Right renal pelvis (tissue), 4 donors: ENCODE data around the gene ATG10. TPM values are rescaled to one million over a fixed set of nuclear protein-coding genes. Genes with fewer than 3 reads are reported as not detected.
"Not testable (repeated sequence)": the region's sequence is repeated elsewhere in the genome, so short reads cannot be mapped to it uniquely, and the experiment has no call there.

ENCODE experiments used
- DNase-seq, 4 donors: peaks; one replicate each; pipeline ENCODE4 v3.0.0-alpha.2; 2013; ENCODE audit warnings: low read depth in 4 of 4, low spot score in 3 of 4, missing footprints in 1 of 4
- polyA plus RNA-seq, 4 donors: library from polyadenylated mRNA; unstranded; fragments of 120-200 nt; gene quantifications; one replicate each; pipeline ENCODE4 v1.2.1, GENCODE V29; 2013; ENCODE audit not compliant: insufficient read length in 4 of 4

The ATG10 gene
- polyA plus RNA-seq, 4 donors: 11.2 to 17.1 (median 12.7) TPM

DNA sequence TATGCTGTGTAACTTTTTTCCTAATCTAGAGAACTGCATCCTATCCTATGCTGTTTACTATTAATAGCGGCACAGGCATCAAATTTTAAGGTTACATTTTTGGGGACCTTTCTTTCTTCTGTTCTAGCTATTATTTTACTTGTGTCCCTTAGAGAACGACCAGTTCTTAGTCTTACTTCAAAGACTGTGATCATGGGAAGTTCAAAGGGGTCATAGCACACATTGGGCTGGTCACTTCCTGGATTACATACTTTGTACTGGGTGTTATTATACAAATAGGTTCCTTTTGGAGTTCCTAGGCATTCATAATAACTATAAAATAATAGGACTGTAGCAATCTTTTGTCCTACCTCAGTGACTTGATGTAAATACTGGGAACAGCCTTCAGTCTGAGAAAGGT, 297.5 kb downstream of the ATG10 start:
- not testable (repeated sequence) for DNase-seq

DNA sequence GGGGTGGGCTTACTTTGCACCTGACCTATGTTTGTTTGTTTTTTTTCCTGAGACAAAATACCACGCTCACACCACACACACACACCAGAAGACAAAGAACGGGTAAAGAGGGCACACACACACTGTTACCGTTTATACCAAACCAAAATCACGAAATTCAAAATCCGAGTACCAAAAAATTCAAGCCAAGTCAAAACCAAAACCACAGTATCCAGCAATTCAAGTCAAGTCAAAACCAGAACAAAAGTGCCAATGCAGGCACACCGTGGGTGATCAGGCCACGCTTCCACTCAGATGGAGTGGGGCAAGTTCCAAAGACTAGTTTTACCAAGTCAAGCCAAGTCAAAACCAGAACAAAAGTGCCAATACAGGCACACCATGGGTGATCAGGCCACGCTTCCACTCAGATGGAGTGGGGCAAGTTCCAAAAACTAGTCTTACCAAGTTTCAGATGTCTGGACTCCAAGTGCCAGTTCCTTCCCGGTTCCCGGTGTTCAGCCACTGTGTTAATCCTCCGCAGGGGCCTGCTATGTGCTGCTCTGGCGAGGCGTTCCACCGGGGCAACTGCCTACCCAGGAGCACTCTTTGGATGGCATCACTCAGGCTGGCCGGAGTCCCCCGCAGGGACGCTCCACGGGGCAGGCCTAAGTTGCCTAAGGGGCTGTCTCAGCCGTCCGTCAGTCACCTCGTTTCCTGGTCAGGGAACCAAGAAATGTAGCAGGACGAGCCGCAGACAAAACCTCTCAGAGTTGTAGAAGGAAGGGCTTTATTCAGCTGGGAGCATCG, 300.9 kb downstream of the ATG10 start:
- not testable (repeated sequence) for DNase-seq

DNA sequence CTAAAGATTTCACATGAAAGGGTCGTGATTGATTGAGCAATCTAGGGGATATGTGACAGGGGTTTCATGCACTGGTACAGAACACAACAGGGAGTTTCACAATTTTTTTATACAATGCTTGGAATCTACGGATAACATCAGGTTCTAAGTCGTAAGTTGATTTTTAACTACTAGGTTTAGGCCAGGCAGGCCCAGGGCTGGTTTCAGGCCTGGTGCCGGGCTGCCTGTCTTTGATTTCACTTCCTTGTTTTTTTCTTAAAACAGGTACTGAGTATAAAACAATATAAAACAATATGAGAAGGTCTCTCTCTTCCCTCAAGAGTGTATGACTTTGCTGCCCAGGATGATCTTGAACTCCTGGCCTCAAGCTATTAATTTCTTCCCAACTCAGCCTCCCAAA, 301.6 kb downstream of the ATG10 start:
- not testable (repeated sequence) for DNase-seq

DNA sequence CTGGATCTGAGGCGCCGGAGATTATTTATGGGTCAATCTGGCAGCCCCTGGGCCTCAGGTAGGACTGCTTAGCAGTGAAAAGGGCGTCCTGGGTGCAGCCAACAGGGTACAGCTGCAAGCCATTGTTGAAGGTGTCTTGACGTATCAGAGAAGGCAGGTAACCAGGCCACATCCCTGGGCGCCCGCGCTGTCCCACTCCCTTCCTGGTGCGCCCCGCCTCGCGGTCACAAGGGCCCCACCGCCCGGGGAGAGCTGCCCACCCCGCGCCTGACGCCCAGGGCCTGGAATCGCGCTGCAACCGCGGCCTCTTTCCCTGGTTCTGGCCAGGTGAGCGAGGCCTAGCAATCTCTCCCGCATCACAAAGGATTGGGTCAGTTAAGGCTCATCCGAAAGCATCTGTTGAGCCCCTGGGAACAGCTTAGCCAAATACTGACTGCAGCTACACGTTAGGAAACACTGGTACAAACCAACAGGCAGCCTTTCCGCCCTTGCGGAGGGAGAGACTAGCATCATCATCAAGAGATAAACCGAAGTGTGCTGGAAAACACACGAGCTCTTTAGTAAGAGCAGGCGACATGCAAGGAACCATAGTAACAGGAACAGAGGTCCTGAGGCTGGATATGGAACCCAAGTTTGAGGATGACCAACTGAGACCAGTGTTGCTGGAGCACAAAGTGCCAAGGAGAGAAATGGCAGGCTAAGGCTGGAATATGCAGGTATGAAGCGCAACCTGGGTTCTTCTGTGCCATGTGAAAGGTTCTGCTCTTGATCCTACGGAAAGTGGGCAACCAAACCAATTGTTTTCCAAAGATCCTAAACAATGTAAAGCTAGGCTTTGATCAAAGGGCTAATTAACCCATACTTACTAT, 302.8 kb downstream of the ATG10 start:
- no peak for DNase-seq

DNA sequence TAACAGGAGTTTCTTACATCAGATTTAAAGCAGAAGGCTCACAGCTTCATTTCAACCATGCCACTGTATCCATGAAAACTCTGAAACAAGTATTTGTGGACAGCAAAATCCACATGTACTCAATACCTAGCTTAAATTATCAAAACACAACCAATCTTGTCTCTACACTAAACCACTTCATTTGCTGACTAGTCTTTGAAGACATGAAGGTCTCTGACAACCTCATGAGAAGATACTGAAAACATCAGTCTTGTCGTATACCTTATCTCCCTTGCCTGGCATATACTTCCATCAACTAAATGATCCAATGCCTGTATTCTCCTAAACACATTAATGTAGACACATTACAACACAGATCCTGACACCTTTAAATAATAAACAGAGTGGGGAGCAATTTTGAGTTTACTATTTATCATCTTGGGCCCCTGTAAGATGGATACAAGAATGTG, 303.4 kb downstream of the ATG10 start:
- DNase-seq: no peak

DNA sequence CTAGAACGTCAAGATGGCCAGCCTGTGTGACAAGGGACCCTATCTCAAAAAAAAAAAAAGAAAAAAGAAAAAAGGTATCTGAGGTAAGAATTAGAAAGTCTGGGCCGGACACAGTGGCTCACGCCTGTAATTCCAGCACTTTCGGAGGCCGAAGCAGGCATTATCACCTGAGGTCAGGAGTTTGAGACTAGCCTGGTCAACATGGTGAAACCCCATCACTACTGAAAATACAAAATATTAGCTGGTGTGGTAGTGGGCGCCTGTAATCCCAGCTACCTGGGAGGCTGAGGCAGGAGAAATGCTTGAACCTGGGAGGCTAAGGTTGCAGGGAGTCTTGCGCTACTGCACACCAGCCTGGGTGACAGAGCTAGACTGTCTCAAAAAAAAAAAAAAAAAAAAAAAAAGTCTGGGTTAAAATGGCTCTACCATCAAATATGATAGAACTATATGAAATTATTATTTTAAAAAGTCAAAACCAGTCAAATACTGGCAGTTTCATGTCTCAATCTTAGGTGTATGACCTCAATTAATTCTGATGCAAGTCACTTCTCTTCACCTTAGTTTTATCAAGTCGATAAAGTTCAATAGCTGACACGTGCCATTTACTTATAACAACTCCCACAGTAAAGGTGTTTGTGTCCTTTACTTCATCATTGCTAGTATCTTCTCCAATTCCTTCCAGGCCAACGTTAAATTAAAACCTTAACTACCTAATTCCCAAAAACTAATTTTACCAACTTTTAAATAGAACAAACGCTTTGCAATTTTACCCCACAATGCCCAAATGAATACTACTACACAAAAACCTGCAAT, 305.2 kb downstream of the ATG10 start:
- no peak for DNase-seq

DNA sequence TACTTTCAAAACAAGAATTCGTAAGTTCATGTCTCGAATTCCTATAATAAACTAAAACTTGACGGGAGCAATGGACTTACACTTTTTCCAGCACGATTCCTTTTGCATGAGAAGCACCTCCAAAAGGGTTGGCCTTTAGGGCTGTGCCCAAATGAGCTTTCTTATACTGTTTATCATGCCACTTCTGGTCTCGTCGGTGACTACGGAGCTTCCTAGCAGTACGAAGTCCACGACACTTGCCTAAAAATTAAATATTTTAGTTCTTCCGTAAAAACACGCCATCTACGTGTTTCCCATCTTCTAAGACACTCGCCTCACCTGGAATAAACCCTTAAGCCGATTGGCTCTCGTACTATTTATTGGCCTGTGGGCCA, 305.8 kb downstream of the ATG10 start:
- DNase-seq: no peak

DNA sequence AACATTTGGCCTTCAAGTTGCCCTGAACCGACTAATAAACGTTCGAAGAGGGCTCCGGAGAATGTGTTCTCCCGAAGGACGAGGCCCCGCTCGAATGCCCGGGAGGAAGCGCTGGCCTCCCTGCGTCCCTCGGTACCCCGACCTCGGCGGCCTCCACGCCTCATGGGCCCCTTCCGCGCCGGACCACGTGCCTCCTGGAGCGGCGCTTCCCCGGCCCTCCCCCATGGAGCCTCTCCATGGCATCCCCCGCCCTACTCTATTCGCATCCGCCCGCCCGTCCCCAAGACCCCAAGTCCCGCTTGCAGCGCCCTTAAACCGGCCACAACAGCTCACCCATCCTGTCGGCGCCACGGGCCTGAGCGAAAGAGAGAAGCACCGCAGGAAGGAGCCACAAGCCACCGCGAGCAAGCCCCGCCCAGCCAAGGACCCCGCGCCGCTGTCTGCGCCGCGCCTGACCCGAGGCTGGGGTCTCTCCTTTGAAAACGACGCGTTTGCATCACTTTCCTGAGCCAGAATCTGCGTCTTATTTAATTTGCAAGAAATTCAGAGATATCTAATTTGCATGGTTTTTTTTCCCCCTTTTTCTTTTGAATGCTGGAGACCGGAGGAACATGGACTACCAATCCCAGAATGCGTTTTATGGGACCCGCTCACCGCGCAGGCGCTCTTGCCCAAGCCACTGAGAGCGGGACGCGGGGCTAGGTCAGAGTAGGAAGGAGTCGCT, 306.3 kb downstream of the ATG10 start, which contains the start of gene RPS23:
Gene RPS23 (minus strand): TSS at position 368 of the 724 bp plus-strand sequence. CDS start 31 bp downstream, at position 337.
- DNase-seq: peak; percentile 90 to 95 (median 90)

DNA sequence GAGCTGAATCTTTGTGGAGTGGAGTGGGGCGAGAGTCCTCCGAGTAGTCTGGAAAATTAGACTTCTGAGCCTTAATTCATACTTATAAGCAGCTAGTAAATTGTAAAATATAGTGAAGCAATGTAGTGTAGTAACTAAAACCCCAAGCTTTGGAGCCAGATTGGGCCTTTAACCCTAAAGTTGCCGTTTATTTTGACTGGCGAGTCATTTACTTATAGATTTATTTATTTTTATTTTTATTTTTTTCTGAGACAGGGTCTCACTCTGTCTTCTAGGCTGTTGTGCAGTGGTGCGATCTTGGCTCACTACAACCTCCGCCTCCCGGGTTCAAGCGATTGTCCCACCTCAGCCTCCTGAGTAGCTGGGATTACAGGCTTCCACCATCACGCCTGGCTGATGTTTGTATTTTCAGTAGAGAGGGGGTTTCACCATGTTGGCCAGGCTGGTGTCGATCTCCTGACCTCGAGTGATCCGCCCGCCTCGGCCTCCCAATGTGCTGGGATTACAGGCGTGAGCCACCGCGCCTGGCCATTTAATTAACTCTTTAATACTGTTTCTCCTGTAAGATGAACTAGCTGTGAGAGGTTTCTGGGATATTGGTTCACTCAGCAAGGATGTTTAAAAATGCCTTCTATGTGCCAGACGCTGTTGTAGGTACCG, 307.0 kb downstream of the ATG10 start:
- DNase-seq: no peak

DNA sequence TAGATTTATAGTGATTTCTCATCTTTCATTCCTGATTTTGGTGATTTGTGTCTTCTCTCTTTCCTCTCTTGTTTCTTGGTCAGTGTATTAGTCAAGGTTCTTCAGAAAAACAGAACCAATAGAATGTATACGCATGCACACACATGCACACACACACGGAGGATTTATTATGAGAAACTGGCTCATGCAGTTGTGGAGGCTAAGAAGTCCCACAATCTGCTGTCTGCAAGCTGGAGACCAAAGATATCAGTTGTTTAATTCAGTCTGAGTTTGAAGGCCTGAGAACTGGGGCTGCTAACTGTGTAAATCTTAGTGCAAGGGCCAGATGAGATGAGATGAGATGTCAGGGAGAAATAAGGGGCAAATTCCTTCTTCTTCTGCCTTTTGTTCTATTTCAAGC, 312.1 kb downstream of the ATG10 start:
- DNase-seq: no peak

DNA sequence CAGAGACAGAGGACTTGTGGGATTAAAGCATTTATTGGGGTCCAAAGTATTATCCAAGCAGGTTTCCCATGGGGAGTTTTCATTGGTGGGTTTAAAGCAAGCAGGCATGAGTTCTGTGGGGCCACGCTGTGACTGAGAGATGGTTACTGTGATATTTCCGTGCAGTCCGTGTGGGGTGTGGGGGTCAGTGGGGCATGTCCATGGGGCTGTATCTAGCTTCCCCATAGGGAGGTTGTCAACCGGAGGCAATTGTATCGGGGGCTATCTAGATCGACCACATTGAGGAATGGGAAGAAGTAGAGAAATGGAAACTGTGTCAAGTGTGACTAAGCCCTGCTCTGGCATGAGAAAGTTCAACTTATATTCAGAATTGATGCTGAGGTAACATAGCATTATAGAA, 313.4 kb downstream of the ATG10 start:
- no peak for DNase-seq

DNA sequence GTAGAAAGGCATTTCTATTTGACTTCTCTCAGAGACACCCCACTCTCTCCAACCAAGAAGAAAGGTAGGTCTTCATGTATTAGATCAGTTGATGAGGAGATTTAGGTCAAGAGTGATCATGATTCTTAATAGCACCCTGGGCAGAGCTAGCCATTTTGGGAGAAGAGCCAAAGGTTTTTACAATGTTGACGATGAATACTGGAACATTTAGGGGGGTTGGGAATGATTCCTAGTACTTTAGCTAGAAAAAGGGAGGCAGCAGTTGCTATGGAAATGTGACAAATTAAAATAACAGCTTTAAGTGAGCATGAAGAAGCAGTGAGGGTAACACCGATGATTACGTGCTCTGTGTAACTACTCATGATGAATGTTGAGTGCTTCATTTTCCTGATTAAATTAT, 315.8 kb downstream of the ATG10 start:
- DNase-seq: no peak

DNA sequence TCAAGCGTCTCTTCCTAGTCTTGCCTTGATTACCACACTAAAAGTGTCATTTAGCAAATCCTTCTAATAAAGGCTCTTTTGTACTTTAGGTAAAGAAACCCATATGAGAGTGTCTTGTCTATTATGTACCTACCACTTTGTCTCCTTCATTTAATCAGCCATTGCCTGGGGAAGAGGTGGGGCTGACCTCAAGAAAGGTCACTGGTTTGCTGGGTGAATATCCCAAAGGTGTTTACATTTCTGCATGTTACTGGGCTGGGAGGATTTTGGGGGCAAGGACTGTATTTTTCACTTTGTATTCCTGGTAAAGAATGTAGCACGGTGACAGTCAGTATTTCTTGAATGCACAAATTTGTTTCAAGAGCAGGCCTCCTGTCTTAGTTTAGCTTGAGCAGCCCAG, 318.2 kb downstream of the ATG10 start:
- no peak for DNase-seq

DNA sequence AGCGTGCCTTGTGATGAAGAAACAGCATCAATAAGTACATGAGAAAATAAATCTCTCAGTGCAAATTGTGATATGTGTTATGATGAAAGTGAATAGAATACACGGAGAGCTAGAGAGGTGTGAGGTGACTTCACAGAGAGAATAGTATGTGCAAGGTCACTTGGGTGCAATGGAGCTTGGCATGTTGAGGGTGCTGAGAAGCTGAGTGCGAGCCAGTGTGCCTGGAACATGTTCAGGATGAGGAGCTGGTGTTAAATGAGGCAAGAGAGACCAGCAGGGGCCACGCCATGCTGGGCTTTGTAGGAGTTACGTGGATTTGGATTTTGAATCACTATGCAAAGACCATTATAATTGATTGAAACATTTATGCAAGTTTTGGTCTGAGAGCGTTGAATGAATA, 319.1 kb downstream of the ATG10 start:
- no peak for DNase-seq

DNA sequence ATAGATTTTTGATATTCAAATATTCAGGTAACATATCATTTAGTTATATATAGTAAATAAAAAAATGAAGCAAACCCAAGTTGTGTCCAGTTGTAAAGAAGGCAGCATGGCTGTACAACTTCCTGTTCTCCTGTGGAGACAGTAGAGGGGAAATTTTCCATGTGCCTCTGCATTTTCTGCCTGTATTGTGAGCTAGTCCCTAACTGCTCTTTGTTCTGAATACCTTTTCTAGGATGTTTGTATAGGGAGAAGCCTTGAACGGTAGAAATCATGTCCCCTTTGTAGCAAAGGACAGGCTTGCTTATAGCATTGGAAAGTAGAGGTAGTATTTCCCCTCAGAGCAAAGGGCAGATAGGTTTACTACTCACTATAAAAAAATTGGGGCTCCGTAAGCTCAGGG, 319.6 kb downstream of the ATG10 start:
- no peak for DNase-seq

DNA sequence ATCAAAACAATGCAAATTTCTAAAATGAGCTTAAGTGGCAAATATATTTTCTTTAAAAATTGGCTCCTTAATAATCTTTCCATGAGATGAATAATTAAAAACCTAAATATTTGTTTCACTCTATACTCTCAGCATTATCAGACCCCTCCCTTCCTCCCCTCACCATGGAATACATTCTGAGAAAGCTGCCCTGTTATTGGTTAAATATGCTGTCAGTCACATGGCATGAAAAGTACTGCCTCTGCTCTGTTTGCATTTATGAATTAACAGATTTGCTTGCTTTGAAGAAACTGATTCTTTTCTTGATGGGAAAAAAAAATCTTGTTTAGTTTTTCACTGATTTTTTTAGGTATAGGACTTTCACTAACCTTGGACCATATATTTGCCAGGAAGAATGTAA, 323.3 kb downstream of the ATG10 start:
- DNase-seq: no peak

DNA sequence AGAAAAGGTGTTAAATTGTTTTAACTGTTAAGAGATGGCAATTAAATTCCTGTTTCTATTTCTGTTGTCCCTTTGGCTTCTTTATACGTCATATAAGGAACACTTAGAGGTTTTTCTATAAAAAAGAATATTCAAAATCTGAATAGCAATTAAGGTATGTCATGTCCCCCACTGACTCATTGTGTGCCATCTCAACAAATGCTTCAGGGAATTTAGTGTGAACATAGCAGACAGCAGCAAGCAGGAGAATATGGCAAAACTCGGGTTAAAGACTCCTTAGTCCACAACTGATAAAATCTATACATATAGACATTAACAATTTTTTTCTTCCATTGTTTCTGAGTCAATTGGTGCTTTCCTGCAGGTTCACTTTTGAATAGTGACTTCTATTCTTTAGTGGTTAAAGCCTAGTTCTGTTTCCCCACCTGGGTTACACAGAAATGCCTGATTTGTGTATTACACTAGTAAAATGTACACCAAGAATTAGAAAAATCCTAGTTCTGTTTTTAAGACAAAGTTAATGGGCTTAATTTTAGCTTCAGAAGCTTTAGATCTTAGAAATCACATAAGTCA, 324.2 kb downstream of the ATG10 start:
- no peak for DNase-seq

DNA sequence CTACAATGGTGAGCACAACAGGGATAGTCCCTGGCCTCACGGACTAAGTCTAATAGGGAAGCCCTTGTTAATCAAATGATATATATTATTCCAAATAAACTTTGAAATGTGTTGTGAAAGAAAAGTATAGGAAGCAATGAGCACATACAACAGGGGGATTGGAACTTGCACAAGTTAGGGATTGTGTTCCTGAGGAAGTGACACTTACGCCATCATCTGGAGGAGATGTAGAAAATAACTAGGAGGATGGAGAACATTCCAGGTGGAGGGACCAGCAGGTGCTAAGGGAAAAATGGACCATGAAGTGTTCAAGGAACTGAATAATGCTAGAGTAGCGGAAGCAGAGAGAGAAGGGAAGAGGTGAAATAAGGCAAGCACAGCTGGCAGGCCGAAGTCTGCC, 325.1 kb downstream of the ATG10 start:
- no peak for DNase-seq

DNA sequence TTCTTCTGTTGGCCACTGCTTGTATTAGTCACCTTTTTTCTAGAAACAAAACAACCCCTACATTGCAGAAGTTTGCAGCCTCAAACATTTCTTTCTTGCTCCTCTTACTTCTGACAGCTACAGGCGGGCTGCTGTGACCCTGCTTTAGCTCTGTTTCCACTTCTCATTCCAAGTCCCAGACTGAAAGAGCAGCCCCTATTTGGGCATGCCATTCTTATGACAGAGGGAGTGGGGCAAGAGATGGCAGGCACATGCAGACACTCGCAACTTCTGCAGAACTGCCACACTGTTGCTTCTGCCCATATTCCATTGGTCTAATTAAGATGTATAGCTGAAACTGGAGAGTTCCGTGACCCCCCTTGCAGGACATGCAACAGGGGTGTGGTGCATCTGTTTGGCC, 325.9 kb downstream of the ATG10 start:
- DNase-seq: no peak
